ENCODE results near the gene ASCC2.

- TF ChIP-seq CTCF (IDR thresholded peaks at IDR 0.05 in 4 of 5, conservative IDR thresholded peaks at IDR 0.05 in 1 of 5) (no peak), POLR2A (IDR thresholded peaks at IDR 0.05) (no peak)
Observed at GRCh38 chr22:29825578-29825977, 12.5 kb downstream of the ASCC2 start.

Data from gastrocnemius medialis (tissue), 4 donors.